GM19025 (cell line): ENCODE measurements around the gene TMEM212.
"Not testable (repeated sequence)": the region's sequence is repeated elsewhere in the genome, so short reads cannot be mapped to it uniquely, and the experiment has no call there.

Experiments
- ATAC-seq: cut with Tn5 transposase; IDR thresholded peaks from one replicate; pipeline ENCODE4 v1.9.1; 2021; ENCODE audit warnings: mild to moderate bottlenecking, low read depth, moderate library complexity; ENCODE audit not compliant: unreplicated experiment

The TMEM212 gene

DNA sequence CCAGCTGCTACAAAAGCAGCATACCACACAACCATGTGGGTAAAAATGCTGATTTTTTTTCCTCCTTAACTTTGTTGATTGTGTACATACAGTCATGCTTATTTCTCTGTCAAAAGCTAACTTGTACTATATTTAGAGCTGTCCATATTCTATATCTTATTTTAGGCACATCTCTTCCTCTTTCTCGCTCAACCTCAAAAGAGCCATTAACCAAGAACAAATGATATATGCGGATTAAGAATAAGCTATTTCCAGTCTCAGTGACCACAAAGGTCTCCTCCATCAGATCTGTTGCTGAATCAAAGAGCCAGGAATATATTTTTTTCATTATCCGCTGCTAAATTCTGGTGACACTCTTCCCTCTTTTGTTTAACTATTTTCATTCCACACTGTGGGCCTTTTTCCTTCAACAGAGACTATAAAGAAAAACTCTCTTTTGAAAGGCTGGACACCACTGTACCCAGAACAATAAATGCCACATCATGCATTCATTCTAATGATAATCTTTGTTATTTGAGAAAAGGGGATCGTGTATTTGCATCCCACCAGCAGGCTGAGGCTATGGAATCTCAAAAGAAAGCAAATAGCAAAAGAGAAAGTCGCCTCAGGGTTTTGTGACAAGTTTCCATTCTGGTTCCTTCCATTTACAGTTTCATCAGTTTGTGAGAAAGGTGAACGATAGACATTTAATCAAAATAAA lies 8.0 kb downstream of the TMEM212 start:
- ATAC-seq, result no peak

GRCh38 chr3:171851660-171852058 lies 8.5 kb downstream of the TMEM212 start:
- ATAC-seq, result no peak

GRCh38 chr3:171854649-171855305 lies 11.6 kb downstream of the TMEM212 start:
- no peak for ATAC-seq

DNA sequence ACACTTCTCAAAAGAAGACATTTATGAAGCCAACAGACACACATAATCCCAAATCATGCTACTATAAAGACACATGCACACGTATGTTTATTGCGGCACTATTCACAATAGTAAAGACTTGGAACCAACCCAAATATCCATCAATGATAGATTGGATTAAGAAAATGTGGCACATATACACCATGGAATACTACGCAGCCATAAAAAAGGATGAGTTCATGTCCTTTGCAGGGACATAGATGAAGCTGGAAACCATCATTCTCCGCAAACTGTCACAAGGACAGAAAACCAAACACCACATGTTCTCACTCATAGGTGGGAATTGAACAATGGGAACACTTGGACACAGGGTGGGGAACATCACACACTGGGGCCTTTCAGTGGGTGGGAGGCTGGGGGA lies 15.6 kb downstream of the TMEM212 start:
- ATAC-seq, result not testable (repeated sequence)

DNA sequence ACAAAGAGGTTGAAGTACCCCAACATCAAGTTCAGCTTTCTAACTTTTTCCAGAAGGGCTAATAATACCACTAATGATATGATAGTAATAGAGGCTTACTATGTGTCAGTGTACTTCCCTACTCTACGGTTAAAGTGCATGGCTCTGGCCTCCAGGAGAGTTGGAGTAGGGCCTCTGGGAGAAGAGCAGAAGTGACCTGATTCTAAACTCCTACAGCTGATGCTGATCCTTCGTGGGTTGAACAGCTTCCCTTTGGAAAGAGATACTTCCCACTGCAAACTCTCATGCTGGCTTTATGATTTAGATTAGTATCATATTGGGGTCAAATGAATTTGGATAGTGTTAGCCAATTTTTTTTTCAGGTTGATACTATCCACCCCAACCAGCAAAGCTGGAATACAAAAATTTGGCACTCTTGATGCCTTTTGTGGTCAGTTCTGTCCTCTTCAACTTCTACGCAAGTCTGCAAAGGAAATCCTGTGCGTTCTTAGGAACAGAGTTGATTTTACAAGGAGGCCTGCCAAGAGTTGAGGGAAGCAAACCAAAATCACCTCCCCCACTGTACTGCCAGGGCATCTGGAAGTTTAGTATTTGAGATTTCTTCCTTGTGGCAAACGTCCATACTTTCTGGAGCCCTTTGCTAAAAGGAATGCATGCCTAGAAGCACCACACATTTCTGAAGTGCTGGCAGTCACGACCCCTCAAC lies 17.8 kb downstream of the TMEM212 start:
- ATAC-seq, result no peak

DNA sequence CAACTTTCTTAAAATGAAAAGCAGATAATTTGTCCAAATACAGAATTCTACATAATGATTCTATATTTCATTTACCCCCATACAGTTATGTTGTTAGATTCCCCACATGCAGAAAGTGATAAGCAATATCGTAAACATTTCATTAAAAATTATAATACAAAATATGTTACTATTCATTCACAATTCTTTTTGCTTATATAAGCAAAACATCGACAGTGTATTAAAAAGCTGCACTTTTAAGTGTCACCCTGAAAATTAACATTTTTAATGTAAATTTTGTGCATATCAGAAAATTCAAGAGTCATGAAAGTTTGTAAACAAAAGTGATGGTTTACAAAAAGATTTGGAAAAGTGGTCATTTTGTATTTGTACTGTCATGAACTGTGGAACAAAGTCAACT lies 19.2 kb downstream of the TMEM212 start:
- no peak for ATAC-seq

DNA sequence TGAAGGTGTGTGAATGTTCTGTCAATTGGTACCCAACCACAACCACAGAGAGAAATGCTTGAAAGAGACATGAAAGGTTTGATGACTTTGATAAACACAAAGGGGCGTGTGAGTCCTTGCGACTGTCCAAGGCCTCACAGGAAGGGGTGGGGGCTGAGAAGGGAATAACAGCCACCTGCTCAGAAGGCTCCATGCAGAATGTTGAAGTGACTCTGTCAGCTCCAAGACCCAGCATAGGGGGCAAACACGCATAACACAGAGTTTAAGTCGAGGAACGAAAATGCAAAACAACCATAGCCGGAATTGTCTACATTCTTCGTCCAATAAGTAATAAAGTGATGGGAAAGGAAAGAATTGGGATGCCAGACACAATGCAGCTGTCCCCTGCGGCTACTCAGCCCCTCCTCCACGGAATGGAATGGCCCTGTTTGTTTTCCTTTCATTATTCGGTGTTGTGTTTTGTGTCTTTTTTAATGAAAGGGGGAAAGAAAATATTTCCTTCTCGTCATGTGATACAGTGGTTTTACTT lies 19.9 kb downstream of the TMEM212 start:
- no peak for ATAC-seq

DNA sequence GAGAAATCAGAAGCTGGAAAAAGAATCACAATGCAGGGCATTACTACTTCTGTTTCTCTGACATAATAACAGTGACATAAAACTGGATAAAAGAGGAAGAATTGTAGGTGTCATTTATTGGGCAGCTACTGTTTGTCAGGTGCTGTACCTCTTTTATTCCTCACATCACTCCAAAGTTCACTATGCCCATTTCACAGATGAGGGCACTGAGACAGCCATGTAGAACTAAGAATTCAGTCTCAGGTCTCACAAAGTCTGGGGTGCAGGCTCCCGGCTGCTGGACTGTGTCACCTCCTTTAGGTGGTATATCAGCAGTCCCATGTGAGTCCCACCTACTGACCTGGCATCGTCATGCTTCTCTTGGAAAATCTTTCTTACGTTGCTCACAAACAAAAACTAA lies 20.8 kb downstream of the TMEM212 start:
- ATAC-seq, result no peak

DNA sequence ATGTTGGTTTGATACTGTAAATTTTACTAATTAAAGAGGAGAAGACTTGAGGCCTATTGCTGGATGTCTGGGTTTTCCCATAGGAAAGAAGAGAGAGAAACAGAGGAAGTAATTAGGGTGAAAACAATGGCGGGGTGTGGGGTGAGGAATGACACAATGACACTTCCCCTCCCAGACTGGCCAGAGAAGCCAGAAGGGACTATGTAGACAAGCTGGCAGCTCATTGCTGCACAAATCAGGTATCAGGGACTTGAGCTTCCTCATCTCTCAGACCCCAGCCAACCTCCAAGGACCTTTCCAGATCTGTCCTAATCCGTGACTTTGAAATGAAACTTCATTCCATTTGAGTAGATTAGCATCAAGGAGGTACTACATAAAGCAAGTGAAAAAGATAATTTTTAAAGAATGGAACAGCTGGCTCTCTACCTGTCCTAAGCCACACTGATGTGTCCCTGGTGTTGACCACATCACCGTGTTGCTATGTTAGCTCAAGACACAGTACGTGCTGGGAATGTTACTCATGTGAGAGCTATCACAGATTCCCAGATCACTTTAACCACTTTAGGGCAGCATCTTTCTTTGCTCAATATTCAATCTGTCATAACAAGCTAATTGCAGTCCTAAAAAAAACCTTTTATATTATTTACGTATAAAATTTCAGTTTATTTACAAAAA lies 22.2 kb downstream of the TMEM212 start:
- no peak for ATAC-seq

GRCh38 chr3:171867981-171868380 lies 24.8 kb downstream of the TMEM212 start:
- no peak for ATAC-seq

DNA sequence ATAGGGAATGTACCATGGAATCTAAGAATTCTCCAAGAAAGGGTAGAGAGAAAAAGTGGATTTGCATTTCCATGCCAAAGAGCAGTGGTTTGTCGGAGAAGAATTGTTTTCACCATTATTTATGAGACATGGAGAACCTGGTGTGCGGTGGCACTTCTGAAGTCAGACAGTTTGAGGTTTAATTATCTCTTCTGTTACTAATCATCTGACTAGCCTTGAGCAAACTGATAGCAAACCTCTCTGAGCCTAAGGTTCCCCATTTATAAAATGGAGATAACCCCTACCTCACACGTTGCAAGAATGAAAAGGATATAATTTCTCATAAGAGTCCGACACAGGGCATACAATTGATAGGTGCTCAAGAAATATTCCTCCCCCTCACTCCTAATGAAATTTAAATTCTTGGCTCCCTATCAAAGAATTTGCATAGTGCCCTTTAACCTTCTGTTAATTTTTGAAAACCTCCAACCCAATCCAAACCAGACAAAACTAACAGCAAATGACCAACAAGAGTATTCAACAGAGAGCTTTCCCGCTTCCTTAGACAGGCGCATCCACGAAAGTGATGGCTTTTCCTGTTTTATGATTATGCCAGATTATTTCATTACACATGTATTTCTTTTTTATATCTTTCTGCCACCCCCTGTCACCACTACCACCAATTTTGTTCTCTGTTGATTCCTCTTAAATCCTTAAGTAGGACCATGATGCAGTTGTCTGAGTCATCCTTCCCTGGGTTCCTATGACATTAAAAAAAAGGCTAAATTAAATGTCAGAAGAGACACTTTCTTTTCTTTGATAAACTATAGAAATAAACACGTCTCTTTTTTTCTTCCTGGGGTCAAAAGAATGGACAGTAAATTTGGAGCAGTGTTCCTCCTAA lies 28.5 kb downstream of the TMEM212 start:
- ATAC-seq, result no peak

GRCh38 chr3:171873580-171873979 lies 30.4 kb downstream of the TMEM212 start:
- ATAC-seq, result no peak

DNA sequence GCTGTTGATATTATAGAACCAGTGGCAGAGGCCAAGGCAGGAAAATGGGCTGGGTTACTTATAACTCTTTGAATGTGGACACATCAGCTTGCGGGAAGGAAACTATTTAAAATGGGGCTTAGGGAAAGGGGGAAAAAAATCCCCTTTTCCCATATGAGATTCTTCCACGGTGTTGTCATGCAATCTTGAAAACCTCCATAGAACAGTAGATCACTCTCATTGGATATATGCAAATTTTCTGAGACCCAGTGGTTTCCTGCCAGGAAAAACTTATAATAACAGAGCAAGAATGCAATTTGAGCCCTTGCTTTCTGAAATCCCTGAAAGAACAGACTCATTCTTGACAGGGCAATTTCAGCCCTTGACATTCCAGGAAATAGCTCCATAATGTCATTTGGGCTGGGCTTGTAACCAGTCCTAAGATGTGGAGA lies 31.1 kb downstream of the TMEM212 start:
- ATAC-seq, result no peak

DNA sequence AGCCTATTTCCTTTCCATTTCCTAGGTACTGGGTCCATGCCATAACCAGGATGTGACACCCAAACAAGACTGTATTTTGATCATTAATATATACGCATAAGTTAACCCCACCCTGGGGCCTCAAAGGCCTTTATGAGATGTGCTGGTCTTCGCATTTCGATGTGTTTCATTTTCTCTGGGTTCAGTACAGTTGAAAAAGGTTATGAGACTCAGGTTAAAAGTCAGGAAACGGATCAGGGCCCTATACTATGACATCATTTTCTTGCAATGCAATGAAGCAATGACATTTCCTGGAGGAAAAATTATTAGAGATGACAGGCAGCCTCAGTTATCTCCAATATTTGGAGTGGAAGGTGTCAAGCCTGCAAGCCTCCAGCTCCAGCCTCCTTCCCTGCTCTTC lies 31.7 kb downstream of the TMEM212 start:
- no peak for ATAC-seq

- no peak for ATAC-seq
Observed at GRCh38 chr3:171875923-171876412, 32.8 kb downstream of the TMEM212 start.

GRCh38 chr3:171876680-171877147 lies 33.6 kb downstream of the TMEM212 start:
- ATAC-seq, result no peak

- no peak for ATAC-seq
Observed at GRCh38 chr3:171878461-171879225, 35.5 kb downstream of the TMEM212 start.

DNA sequence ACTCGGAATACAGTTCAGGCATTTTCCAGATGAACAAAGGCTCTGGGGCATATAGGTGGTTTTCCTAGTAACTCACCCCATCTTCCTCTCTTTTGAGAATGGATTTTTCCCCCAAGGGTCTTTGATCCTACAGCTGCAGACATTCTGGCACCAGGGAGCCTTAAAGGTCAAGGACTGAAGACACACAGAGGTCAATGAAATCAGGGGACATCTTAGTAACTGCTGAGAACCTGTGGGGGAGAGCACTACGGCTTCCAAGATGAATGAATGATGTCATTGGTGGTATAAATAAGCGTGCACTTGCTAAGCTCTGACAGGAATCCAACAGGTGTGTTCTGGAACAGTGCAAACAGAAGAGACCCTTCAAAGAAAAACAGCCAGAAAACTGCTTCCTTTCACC lies 36.3 kb downstream of the TMEM212 start:
- no peak for ATAC-seq
